ENCODE results near the gene SIGLEC15.
"Not testable (repeated sequence)": the region's sequence is repeated elsewhere in the genome, so short reads cannot be mapped to it uniquely, and the experiment has no call there.

The SIGLEC15 gene

GRCh38 chr18:45820106-45820745 is 5.2 kb upstream of the SIGLEC15 start:
- DNase-seq = no peak

GRCh38 chr18:45821026-45821425 is 4.4 kb upstream of the SIGLEC15 start:
- no peak for DNase-seq

GRCh38 chr18:45821711-45822110 is 3.8 kb upstream of the SIGLEC15 start:
- no peak for DNase-seq

GRCh38 chr18:45826084-45826483 is 609 bp downstream of the SIGLEC15 start:
- DNase-seq = no peak

- not testable (repeated sequence) for DNase-seq
Measured at GRCh38 chr18:45826716-45827115, 1.2 kb downstream of the SIGLEC15 start.

- no peak for DNase-seq
Measured at GRCh38 chr18:45828917-45829811, 3.7 kb downstream of the SIGLEC15 start.

GRCh38 chr18:45829855-45830254 is 4.4 kb downstream of the SIGLEC15 start:
- no peak for DNase-seq

GRCh38 chr18:45830917-45831316 is 5.4 kb downstream of the SIGLEC15 start:
- no peak for DNase-seq

GRCh38 chr18:45833846-45834245 is 8.4 kb downstream of the SIGLEC15 start:
- DNase-seq = no peak

- DNase-seq = no peak
Measured at GRCh38 chr18:45834306-45834705, 8.8 kb downstream of the SIGLEC15 start.

GRCh38 chr18:45835057-45835636 is 9.7 kb downstream of the SIGLEC15 start:
- no peak for DNase-seq

- no peak for DNase-seq
Measured at GRCh38 chr18:45836242-45837205, 11.0 kb downstream of the SIGLEC15 start.

GRCh38 chr18:45837283-45838070 is 12.0 kb downstream of the SIGLEC15 start:
- no peak for DNase-seq

GRCh38 chr18:45838302-45839070 is 13.0 kb downstream of the SIGLEC15 start:
- DNase-seq = no peak

GRCh38 chr18:45839414-45840395 is 14.2 kb downstream of the SIGLEC15 start:
- no peak for DNase-seq

- DNase-seq = no peak
Measured at GRCh38 chr18:45841060-45841764, 15.7 kb downstream of the SIGLEC15 start.

GRCh38 chr18:45841765-45842442 is 16.4 kb downstream of the SIGLEC15 start:
- DNase-seq = no peak

- no peak for DNase-seq
Measured at GRCh38 chr18:45843019-45843418, 17.5 kb downstream of the SIGLEC15 start.
